C4-2B (cell line): ENCODE measurements around the gene PANK1.

Experiments
- CTCF ChIP-seq: fragments of 450-650 bp; conservative IDR thresholded peaks from 2 replicates; pipeline ENCODE4 v1.5.1; 2017; ENCODE audit warnings: mild to moderate bottlenecking
- ZFX ChIP-seq: fragments of 450-650 bp; IDR thresholded peaks from 2 replicates; pipeline ENCODE4 v1.6.1; 2017

DNA sequence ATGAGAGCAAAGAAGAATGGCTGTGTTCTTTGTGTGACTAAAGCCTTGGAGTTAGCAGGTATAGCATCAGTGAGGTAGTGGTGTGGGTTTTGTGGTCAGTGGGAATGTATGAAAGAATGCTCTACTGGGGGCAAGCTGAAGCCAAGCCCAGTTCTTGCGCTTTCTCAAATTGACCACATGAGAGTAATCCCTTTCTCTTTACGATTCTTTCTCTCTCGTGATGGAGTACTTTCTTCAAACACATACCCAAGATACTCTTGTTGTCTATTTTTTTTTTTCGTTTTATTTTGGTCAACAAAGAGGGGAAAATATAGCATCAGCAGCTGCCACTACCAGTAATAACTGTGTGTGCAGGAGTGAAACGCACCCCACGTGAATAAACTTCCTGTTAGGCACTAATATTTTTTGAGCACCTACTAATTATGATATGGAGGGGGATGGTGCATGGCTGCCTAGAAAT is 8.4 kb upstream of the PANK1 start:
- TF ChIP-seq CTCF (no peak), ZFX (no peak)
